Ishikawa (cell line): ENCODE results near the gene C4orf50.
A peak's percentile ranks its signal among the peaks of the same experiment; 100 is the strongest.

Experiments
- CEBPB ChIP-seq: IDR thresholded peaks from 2 replicates; pipeline ENCODE4 v1.6.1; 2012
- CREB1 ChIP-seq: IDR thresholded peaks from 2 replicates; pipeline ENCODE4 v1.6.1; 2012; ENCODE audit warnings: low read depth
- EP300 ChIP-seq: IDR thresholded peaks from 2 replicates; pipeline ENCODE4 v1.6.1; 2012; ENCODE audit warnings: borderline replicate concordance
- FOXM1 ChIP-seq: IDR thresholded peaks from 2 replicates; pipeline ENCODE4 v1.6.1; 2012; ENCODE audit warnings: low read depth, borderline replicate concordance
- NFIC ChIP-seq: IDR thresholded peaks from 2 replicates; pipeline ENCODE4 v1.6.1; 2012
- RAD21 ChIP-seq: IDR thresholded peaks from 2 replicates; pipeline ENCODE4 v1.6.1; 2012; ENCODE audit warnings: low read depth
- TAF1 ChIP-seq: IDR thresholded peaks from 2 replicates; pipeline ENCODE4 v1.6.1; 2012; ENCODE audit warnings: low read depth, mild to moderate bottlenecking
- TCF12 ChIP-seq: IDR thresholded peaks from 2 replicates; pipeline ENCODE4 v1.6.1; 2012; ENCODE audit warnings: low read depth
- TEAD4 ChIP-seq: IDR thresholded peaks from 2 replicates; pipeline ENCODE4 v1.6.1; 2012
- YY1 ChIP-seq: IDR thresholded peaks from 2 replicates; pipeline ENCODE4 v1.6.1; 2012; ENCODE audit warnings: low read depth
- ZBTB7A ChIP-seq: IDR thresholded peaks from 2 replicates; pipeline ENCODE4 v1.6.1; 2012; ENCODE audit warnings: low read depth
- TF ChIP-seq, protein P1 (sequence below): IDR thresholded peaks from 2 replicates; pipeline ENCODE4 v1.6.1; 2012
- TF ChIP-seq, protein P2 (sequence below): IDR thresholded peaks from 2 replicates; pipeline ENCODE4 v1.6.1; 2012; ENCODE audit warnings: low read depth, mild to moderate bottlenecking
- TF ChIP-seq, protein P3 (sequence below): IDR thresholded peaks from 2 replicates; pipeline ENCODE4 v1.6.1; 2012

Gene C4orf50

DNA sequence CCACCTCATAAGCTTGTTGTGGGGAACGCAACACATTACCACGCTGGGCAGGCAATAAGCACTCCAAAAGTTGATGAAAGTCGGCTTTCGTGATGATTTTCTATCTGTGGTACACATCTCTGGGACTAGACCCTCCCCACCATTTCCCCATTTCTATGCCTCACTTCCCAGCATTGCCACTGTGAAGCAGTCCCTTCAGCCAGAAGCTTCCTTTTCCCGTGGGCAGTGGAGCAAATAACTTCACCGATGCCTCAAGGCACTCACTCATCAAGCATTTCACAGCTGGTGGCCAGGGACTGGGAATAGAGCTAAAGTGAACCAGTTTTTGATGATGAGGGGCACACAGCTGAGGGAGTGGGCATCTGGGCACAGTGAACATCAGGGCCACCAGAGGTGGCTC is 18.9 kb downstream of the C4orf50 start:
- TF ChIP-seq ZBTB7A (no peak), YY1 (no peak), EP300 (no peak), FOXM1 (no peak), CREB1 (no peak), CEBPB (no peak), TAF1 (no peak), TCF12 (no peak), RAD21 (no peak), TEAD4 (no peak)
- TF ChIP-seq, protein P1, sequence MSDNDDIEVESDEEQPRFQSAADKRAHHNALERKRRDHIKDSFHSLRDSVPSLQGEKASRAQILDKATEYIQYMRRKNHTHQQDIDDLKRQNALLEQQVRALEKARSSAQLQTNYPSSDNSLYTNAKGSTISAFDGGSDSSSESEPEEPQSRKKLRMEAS: no peak
- TF ChIP-seq, protein P2, sequence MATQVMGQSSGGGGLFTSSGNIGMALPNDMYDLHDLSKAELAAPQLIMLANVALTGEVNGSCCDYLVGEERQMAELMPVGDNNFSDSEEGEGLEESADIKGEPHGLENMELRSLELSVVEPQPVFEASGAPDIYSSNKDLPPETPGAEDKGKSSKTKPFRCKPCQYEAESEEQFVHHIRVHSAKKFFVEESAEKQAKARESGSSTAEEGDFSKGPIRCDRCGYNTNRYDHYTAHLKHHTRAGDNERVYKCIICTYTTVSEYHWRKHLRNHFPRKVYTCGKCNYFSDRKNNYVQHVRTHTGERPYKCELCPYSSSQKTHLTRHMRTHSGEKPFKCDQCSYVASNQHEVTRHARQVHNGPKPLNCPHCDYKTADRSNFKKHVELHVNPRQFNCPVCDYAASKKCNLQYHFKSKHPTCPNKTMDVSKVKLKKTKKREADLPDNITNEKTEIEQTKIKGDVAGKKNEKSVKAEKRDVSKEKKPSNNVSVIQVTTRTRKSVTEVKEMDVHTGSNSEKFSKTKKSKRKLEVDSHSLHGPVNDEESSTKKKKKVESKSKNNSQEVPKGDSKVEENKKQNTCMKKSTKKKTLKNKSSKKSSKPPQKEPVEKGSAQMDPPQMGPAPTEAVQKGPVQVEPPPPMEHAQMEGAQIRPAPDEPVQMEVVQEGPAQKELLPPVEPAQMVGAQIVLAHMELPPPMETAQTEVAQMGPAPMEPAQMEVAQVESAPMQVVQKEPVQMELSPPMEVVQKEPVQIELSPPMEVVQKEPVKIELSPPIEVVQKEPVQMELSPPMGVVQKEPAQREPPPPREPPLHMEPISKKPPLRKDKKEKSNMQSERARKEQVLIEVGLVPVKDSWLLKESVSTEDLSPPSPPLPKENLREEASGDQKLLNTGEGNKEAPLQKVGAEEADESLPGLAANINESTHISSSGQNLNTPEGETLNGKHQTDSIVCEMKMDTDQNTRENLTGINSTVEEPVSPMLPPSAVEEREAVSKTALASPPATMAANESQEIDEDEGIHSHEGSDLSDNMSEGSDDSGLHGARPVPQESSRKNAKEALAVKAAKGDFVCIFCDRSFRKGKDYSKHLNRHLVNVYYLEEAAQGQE: no peak
- TF ChIP-seq, protein P3, sequence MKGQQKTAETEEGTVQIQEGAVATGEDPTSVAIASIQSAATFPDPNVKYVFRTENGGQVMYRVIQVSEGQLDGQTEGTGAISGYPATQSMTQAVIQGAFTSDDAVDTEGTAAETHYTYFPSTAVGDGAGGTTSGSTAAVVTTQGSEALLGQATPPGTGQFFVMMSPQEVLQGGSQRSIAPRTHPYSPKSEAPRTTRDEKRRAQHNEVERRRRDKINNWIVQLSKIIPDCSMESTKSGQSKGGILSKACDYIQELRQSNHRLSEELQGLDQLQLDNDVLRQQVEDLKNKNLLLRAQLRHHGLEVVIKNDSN: no peak

DNA sequence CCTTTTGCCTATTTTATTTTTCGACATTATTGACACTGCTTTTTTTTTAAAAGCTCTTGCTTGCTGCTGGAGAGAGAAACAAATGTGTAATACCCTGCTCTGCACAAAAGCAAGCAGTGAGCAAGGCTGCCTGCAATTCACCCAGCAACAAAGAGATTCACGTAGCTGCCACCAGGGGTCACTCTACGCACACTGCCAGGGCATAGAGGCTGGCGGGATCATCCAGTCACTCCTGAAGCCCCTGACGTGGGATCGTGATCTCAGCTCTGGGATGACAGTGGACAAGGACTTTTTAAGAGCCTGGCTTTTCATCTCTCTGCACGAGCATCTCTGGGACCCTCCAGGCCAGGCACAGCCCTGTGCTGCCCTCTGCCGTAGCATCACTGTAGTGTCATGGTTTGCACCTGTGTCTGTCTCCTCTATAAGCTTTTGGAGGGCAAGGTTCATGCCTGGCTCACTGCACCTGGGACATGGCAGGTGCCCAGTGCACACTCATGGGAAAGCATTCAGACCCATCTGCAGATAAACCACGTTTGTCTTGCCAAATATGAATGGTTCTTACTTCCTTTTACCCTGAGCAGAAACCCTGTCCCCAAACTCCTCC is 19.8 kb downstream of the C4orf50 start:
- TF ChIP-seq EP300 (no peak), RAD21 (peak; percentile 88), TEAD4 (peak; percentile 57; the same call in 1 of the 2 replicates)

DNA sequence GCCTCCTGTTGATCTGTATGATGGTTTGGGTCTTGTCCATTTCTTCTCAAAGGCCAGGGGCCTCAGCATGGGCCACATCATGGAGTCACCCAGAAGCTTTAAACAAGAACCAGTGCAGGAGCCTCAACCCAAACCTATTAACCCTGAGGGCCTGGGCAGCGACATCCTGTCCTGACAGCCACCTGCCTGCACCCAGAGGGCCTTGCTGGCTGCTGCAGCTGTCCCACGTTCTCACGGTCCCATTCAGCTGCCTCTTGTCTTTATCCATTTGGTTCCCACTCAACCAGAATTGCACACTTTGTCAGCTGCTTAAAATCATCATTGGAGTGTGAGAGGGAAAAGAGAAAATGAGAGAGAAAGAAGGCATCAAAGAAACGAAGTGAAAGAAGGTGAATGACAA is 21.6 kb downstream of the C4orf50 start:
- TF ChIP-seq, protein P3: no peak
- no peak for TF ChIP-seq TAF1
- TF ChIP-seq RAD21: no peak
- no peak for TF ChIP-seq NFIC

DNA sequence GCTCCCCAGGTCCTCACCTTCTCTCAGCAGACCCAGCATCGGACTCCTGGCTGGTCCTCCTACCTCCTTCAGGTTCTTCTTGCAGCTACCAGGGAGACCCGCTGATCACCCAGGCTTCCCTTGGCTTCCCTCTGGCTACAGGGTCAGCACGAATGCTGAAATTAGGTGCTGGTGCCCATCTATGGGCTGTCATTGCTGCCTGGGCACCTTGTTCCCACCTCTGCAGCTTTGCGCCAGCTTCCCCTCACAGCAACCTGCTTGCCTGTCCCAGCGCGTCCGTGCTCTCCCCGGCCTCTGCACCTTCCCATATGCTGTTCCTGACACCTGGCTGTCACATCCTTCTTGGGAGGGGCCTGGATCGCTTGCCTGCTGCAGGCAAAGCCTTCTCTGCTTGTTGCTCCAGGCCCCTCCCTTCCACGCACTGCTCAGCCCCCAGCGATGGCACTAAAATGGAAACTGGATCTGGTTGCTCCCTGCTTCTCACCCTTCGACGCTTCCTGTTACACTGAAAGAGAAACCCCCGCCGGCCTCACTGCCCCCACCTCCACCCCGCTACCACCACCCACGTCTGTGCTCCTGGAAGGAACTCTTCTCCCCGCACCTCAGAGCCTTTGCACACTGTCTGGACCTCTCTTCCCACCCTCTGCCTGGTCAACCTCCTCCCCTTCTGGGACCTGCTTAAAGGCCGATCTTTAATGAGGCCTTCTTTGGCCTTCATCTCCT is 22.2 kb downstream of the C4orf50 start:
- TF ChIP-seq CEBPB (no peak), FOXM1 (no peak), TEAD4 (no peak), NFIC (no peak), TAF1 (no peak)
- TF ChIP-seq, protein P2: no peak

DNA sequence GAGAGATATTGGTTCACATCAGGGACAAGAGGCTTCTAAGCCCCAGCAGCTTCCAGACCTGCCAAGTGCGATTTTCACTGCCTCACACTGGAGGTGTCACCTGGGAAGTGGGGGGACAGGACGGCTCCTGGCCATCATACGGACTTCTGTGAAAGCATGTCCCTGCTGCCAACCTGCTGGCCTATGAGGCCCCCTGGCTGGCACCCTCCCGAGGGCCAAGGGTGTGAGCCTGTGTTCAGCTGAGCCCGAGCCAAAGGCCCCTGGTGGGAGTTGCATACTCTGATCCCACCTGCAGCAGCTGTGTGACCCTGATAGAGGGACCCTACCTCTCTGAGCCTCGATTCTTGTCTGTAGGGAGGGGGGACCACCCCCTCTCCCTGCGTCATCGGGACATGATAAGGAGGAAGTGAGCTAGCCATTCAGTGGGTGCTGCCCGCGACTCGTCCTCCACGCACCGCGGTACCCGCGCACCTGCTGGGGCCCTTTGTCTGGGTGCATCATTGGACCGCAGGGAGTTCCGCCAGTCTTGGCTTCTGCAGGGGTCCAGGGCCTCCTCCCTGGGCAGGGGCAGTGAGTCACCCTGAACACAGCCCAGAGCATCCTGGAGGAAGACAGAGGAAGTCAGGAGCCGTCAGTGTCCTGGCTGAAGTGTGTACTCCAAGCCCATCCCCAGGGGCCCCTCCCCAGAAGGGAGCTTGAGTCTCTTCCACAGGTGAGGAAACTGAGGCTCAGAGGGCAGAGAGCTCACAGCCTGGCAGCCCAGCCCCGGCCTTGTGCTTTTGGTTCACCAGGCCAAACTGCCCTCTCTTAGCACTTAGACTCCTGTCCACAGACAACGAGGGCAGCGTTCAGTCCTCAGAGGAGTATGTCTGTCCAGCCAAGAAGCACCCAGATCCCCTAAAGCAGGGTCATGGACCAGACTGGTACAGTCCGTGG is 24.1 kb downstream of the C4orf50 start:
- TF ChIP-seq YY1 (no peak), FOXM1 (no peak), TEAD4 (no peak), EP300 (no peak)
- TF ChIP-seq, protein P3: no peak
- TF ChIP-seq, protein P1: no peak
